HEK293 (cell line): ENCODE data around the gene VWA5A.

ENCODE experiments used
- CTCF ChIA-PET: fragments of 350-600 bp; formaldehyde crosslinking; extraction: SDS; loops from one replicate; lab custom pipeline; 2021; ENCODE audit warnings: antibody characterized with exemption; lab: Yijun Ruan, JAX
- POLR2A ChIA-PET: fragments of 300-600 bp; formaldehyde crosslinking; extraction: SDS; loops from one replicate; lab custom pipeline; 2020; ENCODE audit warnings: antibody characterized with exemption, inconsistent platforms; lab: Yijun Ruan, JAX
- H3K27ac ChIP-seq: fragments of 200-500 bp; sonication (Bioruptor generic); 2 replicates; pipeline ENCODE4 v1.5.1; 2014; ENCODE audit warnings: low read depth, low read length, control low read depth, inconsistent platforms; ENCODE audit errors: extremely low read depth
- H3K36me3 ChIP-seq, 2 experiments: fragments of 200-500 bp in 1 of 2; sonication (Bioruptor generic) in 1 of 2; 1 replicate in 1 of 2; 2 replicates in 1 of 2; pipeline ENCODE4 v1.5.1; 2014 to 2017; ENCODE audit warnings: inconsistent platforms in 2 of 2, low read length in 2 of 2; ENCODE audit not compliant: control insufficient read depth in 2 of 2, insufficient read depth in 1 of 2
- H3K4me1 ChIP-seq: fragments of 200-500 bp; sonication (Bioruptor generic); 2 replicates; pipeline ENCODE4 v1.5.1; 2014; ENCODE audit warnings: mild to moderate bottlenecking, low read length, inconsistent platforms; ENCODE audit not compliant: control insufficient read depth, insufficient read depth
- H3K4me3 ChIP-seq: 2 replicates; pipeline ENCODE4 v1.5.1; 2011; ENCODE audit warnings: low read depth, mild to moderate bottlenecking, control low read depth, low read length, moderate library complexity
- H3K9me3 ChIP-seq: fragments of 200-500 bp; sonication (Bioruptor generic); 2 replicates; pipeline ENCODE4 v1.5.1; 2014; ENCODE audit warnings: low read depth, low read length, inconsistent platforms; ENCODE audit not compliant: control insufficient read depth, insufficient read depth
- ATF2 ChIP-seq: fragments of 450-650 bp; formaldehyde crosslinking; IDR thresholded peaks from 2 replicates; pipeline ENCODE4 v1.5.1; 2016; ENCODE audit warnings: missing biosample characterization, missing genetic modification characterization, low read depth
- SALL2 ChIP-seq: fragments of 450-650 bp; formaldehyde crosslinking; IDR thresholded peaks from 2 replicates; pipeline ENCODE4 v1.5.0; 2017; ENCODE audit warnings: missing biosample characterization, mild to moderate bottlenecking, missing genetic modification characterization, borderline replicate concordance
- SETDB1 ChIP-seq: IDR thresholded peaks from one replicate; pipeline ENCODE4 v1.6.1; 2017; ENCODE audit warnings: mild to moderate bottlenecking, low read length, moderate library complexity, mixed read lengths; ENCODE audit not compliant: insufficient read length
- YY1 ChIP-seq: fragments of 450-650 bp; formaldehyde crosslinking; IDR thresholded peaks from 2 replicates; pipeline ENCODE4 v1.5.1; 2018; ENCODE audit warnings: missing biosample characterization, missing genetic modification characterization
- ZBTB21 ChIP-seq: fragments of 450-650 bp; formaldehyde crosslinking; IDR thresholded peaks from 2 replicates; pipeline ENCODE4 v1.5.1; 2017; ENCODE audit warnings: missing biosample characterization, missing genetic modification characterization
- ZBTB44 ChIP-seq: fragments of 450-650 bp; IDR thresholded peaks from 2 replicates; pipeline ENCODE4 v1.5.1; 2018; ENCODE audit warnings: missing biosample characterization, mild to moderate bottlenecking, missing genetic modification characterization
- ZEB2 ChIP-seq: fragments of 450-650 bp; formaldehyde crosslinking; IDR thresholded peaks from 2 replicates; pipeline ENCODE4 v1.5.1; 2016; ENCODE audit warnings: missing biosample characterization, missing genetic modification characterization
- ZNF138 ChIP-seq: fragments of 450-650 bp; formaldehyde crosslinking; IDR thresholded peaks from 2 replicates; pipeline ENCODE4 v1.5.1; 2016; ENCODE audit warnings: missing biosample characterization, missing genetic modification characterization, borderline replicate concordance
- ZNF169 ChIP-seq: fragments of 450-650 bp; formaldehyde crosslinking; IDR thresholded peaks from 2 replicates; pipeline ENCODE4 v1.5.1; 2016; ENCODE audit warnings: missing biosample characterization, missing genetic modification characterization
- ZNF175 ChIP-seq: fragments of 450-650 bp; formaldehyde crosslinking; IDR thresholded peaks from 2 replicates; pipeline ENCODE4 v1.5.1; 2016; ENCODE audit warnings: missing biosample characterization, missing genetic modification characterization
- ZNF214 ChIP-seq: fragments of 450-650 bp; formaldehyde crosslinking; IDR thresholded peaks from 2 replicates; pipeline ENCODE4 v1.5.1; 2017; ENCODE audit warnings: missing biosample characterization, mild to moderate bottlenecking, missing genetic modification characterization, borderline replicate concordance
- ZNF280D ChIP-seq: fragments of 450-650 bp; formaldehyde crosslinking; IDR thresholded peaks from 2 replicates; pipeline ENCODE4 v1.5.1; 2016; ENCODE audit warnings: missing biosample characterization, missing genetic modification characterization
- ZNF350 ChIP-seq: fragments of 450-650 bp; formaldehyde crosslinking; IDR thresholded peaks from 2 replicates; pipeline ENCODE4 v1.5.0; 2017; ENCODE audit warnings: missing biosample characterization, mild to moderate bottlenecking, missing genetic modification characterization
- ZNF391 ChIP-seq: fragments of 450-650 bp; formaldehyde crosslinking; IDR thresholded peaks from 2 replicates; pipeline ENCODE4 v1.5.1; 2016; ENCODE audit warnings: low read depth, missing biosample characterization, missing genetic modification characterization, borderline replicate concordance
- ZNF48 ChIP-seq: fragments of 450-650 bp; formaldehyde crosslinking; IDR thresholded peaks from 2 replicates; pipeline ENCODE4 v1.5.1; 2016; ENCODE audit warnings: missing biosample characterization, missing genetic modification characterization
- ZNF571 ChIP-seq: fragments of 450-650 bp; formaldehyde crosslinking; IDR thresholded peaks from 2 replicates; pipeline ENCODE4 v1.5.0; 2017; ENCODE audit warnings: missing biosample characterization, missing genetic modification characterization
- ZNF623 ChIP-seq: fragments of 450-650 bp; formaldehyde crosslinking; IDR thresholded peaks from 2 replicates; pipeline ENCODE4 v1.5.1; 2016; ENCODE audit warnings: missing biosample characterization, missing genetic modification characterization
- ZNF658 ChIP-seq: fragments of 450-650 bp; formaldehyde crosslinking; IDR thresholded peaks from 2 replicates; pipeline ENCODE4; 2016; ENCODE audit warnings: missing biosample characterization, missing genetic modification characterization
- ZNF776 ChIP-seq: fragments of 450-650 bp; formaldehyde crosslinking; IDR thresholded peaks from 2 replicates; pipeline ENCODE4 v1.5.0; 2017; ENCODE audit warnings: missing biosample characterization, missing genetic modification characterization, borderline replicate concordance
- ZSCAN16 ChIP-seq: fragments of 450-650 bp; formaldehyde crosslinking; IDR thresholded peaks from 2 replicates; pipeline ENCODE4 v1.5.1; 2016; ENCODE audit warnings: missing biosample characterization, missing genetic modification characterization
- TF ChIP-seq, protein P1 (sequence below): fragments of 450-650 bp; formaldehyde crosslinking; IDR thresholded peaks from 2 replicates; pipeline ENCODE4 v1.5.1; 2016; ENCODE audit warnings: missing biosample characterization, missing genetic modification characterization
- TF ChIP-seq, protein P2 (sequence below): fragments of 450-650 bp; formaldehyde crosslinking; IDR thresholded peaks from 2 replicates; pipeline ENCODE4 v1.5.0; 2017; ENCODE audit warnings: missing biosample characterization, missing genetic modification characterization, borderline replicate concordance
- TF ChIP-seq, protein P3 (sequence below): fragments of 450-650 bp; formaldehyde crosslinking; IDR thresholded peaks from 2 replicates; pipeline ENCODE4 v1.5.1; 2016; ENCODE audit warnings: missing biosample characterization, missing genetic modification characterization

The VWA5A gene

DNA sequence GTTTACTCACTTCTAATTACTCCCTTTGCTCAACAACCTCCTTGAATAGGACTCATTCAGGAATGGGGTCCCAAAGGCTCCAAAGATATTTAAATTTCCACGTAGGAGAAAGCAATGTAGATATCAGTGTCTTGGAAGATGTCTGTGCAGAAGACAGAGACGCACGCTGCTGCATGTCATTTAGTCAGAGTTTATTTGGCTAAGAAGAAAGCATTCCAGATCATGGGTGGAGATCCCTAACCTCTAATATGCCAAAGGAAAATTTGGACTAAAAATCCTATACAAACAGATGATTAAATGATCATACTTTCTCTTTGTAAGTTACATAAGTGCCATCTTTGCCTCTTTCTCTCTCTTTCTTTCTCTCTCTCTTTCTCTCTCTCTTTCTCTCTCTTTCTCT is 67.8 kb downstream of the VWA5A start, which contains the start of gene OR10D3:
TSS of gene OR10D3 (plus strand) at position 278 of the 400 bp plus-strand sequence. CDS start 1,925 bp downstream, outside the sequence.
- ChIA-PET POLR2A (no interaction called here), CTCF (interaction anchor here (1.8 kb wide), 1 partner anchor 12 kb away, joined by 8 read pairs; no protein-coding TSS in a partner anchor)
- Histone ChIP-seq H3K4me3 (no peak within 1 kb of the TSS), H3K4me1 (no peaks in the 10 kb centered on the region), H3K36me3 (no peaks in the 10 kb centered on the region), H3K27ac (no peak within 1 kb of the TSS), H3K9me3 (no peaks in the 10 kb centered on the region)
- TF ChIP-seq ZNF571 (tag by site-specific recombination) (no peak), ZNF169 (tag by site-specific recombination) (no peak), ZNF138 (tag by site-specific recombination) (no peak), SETDB1 (no peak), YY1 (tag by site-specific recombination) (no peak), ZEB2 (tag by site-specific recombination) (no peak), ZNF214 (no peak), ZNF350 (no peak)
- TF ChIP-seq, protein P1, sequence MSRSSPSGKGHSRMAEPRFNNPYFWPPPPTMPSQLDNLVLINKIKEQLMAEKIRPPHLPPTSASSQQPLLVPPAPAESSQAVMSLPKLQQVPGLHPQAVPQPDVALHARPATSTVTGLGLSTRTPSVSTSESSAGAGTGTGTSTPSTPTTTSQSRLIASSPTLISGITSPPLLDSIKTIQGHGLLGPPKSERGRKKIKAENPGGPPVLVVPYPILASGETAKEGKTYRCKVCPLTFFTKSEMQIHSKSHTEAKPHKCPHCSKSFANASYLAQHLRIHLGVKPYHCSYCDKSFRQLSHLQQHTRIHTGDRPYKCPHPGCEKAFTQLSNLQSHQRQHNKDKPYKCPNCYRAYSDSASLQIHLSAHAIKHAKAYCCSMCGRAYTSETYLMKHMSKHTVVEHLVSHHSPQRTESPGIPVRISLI (tag by site-specific recombination) = no peak
- TF ChIP-seq, protein P2, sequence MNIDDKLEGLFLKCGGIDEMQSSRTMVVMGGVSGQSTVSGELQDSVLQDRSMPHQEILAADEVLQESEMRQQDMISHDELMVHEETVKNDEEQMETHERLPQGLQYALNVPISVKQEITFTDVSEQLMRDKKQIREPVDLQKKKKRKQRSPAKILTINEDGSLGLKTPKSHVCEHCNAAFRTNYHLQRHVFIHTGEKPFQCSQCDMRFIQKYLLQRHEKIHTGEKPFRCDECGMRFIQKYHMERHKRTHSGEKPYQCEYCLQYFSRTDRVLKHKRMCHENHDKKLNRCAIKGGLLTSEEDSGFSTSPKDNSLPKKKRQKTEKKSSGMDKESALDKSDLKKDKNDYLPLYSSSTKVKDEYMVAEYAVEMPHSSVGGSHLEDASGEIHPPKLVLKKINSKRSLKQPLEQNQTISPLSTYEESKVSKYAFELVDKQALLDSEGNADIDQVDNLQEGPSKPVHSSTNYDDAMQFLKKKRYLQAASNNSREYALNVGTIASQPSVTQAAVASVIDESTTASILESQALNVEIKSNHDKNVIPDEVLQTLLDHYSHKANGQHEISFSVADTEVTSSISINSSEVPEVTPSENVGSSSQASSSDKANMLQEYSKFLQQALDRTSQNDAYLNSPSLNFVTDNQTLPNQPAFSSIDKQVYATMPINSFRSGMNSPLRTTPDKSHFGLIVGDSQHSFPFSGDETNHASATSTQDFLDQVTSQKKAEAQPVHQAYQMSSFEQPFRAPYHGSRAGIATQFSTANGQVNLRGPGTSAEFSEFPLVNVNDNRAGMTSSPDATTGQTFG (tag by site-specific recombination) = no peak

DNA sequence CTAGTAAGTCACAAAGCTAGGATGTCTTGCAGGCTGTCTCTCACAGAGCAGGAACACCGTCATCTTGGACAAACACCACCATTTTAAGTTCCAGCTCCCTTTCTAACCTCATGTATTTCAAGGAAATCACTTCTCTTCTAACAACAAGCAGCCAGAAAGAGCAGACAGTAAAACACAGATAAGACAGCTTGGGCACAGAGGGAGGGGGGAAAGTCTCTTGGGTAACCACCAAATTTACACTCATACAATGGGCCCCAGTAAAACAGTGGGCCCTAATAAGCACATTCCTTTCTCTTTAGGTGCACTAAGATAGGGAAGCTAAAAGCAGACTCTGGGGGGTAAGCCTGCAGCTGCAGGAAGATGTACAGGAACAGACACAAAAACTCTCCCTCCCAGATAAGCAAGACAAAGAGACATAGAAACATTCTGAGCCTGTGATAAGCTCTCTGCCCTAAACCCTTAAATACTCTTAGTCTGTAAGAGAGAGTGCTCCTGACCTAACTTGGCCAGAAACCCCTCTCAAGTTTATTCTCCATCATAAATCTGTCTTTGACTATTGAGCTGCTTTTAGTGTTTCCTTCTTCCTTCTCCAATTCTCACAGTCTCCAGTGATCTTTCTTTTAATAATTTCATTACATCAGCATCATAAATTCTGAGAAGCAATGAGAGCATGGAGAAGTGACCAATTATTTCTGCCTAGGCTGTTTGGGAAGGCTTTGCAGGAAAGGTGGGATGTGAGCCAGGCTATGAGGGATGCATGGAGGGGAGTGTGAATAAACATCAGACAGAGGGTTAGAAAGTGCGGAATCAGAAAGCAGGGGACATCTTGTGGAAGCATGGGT is 75.3 kb downstream of the VWA5A start:
- CTCF ChIA-PET = interaction anchor here (0.9 to 2.6 kb wide), 2 partner anchors 16 to 121 kb away, joined by 3 to 14 read pairs; no protein-coding TSS in a partner anchor
- no peaks in the 10 kb centered on the region for H3K4me1 ChIP-seq
- POLR2A ChIA-PET = no interaction called here
- H3K27ac ChIP-seq = no peak overlapping the region
- no peaks in the 10 kb centered on the region for H3K36me3 ChIP-seq
- no peak overlapping the region for H3K4me3 ChIP-seq
- no peaks in the 10 kb centered on the region for H3K9me3 ChIP-seq
- TF ChIP-seq ZSCAN16 (no peak), ZNF776 (no peak), ZNF214 (no peak), ZNF280D (tag by site-specific recombination) (no peak), ZNF658 (tag by site-specific recombination) (no peak), ZNF623 (tag by site-specific recombination) (no peak), ZBTB44 (tag by site-specific recombination) (no peak), ATF2 (tag by site-specific recombination) (no peak), ZBTB21 (no peak), ZNF48 (tag by site-specific recombination) (no peak), ZNF175 (no peak), ZNF391 (no peak), SALL2 (tag by site-specific recombination) (no peak)
- TF ChIP-seq, protein P3, sequence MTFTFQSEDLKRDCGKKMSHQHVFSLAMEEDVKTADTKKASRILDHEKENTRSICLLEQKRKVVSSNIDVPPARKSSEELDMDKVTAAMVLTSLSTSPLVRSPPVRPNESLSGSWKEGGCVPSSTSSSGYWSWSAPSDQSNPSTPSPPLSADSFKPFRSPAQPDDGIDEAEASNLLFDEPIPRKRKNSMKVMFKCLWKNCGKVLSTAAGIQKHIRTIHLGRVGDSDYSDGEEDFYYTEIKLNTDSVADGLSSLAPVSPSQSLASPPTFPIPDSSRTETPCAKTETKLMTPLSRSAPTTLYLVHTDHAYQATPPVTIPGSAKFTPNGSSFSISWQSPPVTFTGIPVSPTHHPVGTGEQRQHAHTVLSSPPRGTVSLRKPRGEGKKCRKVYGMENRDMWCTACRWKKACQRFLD (tag by site-specific recombination) = no peak
